ENCODE results near the gene TREML4. TPM values are rescaled to one million over a fixed set of nuclear protein-coding genes. Genes with fewer than 3 reads are reported as not detected.

The TREML4 gene
- total RNA-seq, 2 donors from 2014 or later, result not detected

DNA sequence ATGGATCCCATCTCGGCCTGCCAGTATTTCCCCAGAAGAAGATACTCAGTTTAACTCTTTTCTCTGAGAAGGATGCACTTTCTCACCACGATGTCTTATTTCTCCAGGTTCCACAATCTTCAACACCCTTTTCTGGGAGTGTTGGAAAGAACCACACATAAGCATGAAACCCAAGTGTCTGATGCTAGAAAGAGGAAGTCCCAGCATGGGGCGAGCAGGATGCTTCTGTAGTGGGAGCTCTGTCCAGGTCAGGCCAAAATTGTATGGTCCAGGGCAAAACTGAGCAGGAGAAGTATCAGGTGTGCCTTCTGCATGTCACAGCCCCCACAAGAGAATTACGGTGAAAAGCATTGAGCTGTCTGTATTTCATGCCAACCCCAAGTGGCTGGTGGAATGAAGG, 47.3 kb downstream of the TREML4 start:
- Histone ChIP-seq H3K27me3 (ENCODE audit: control insufficient read depth, insufficient read depth, low read length, poor library complexity, severe bottlenecking) (peaks cover 12% of the 10 kb centered on the region), H3K27ac (ENCODE audit: low read depth, low read length) (no peak overlapping the region), H3K4me1 (ENCODE audit: control insufficient read depth, insufficient read depth, low read length) (no peaks in the 10 kb centered on the region), H3K4me3 (ENCODE audit: low read length) (no peak overlapping the region), H3K9ac (ENCODE audit: extremely low read depth, low read length, poor library complexity, severe bottlenecking) (no peak overlapping the region), H3K36me3 (ENCODE audit: control insufficient read depth, insufficient read depth, low read length) (no peaks in the 10 kb centered on the region), H3K9me3 (ENCODE audit: control insufficient read depth, low read length) (no peaks in the 10 kb centered on the region)
- H3K36me3 Mint-ChIP-seq (ENCODE audit: low read depth), result no peaks in the 10 kb centered on the region
- H3K4me3 Mint-ChIP-seq, result no peak overlapping the region
- no peaks in the 10 kb centered on the region for H3K9me3 Mint-ChIP-seq
- TF ChIP-seq CTCF (conservative IDR thresholded peaks at IDR 0.05), result no peak
- H3K27me3 Mint-ChIP-seq (ENCODE audit: insufficient read depth), result peaks cover 17% of the 10 kb centered on the region
- peaks cover 6% of the 10 kb centered on the region for H3K4me1 Mint-ChIP-seq
- H3K27ac Mint-ChIP-seq, result no peak overlapping the region
- DNase-seq, result no peak
- WGBS, 2 experiments (ENCODE audit: insufficient coverage in 1 of 2, insufficient read length in 1 of 2), result 85 to 94% methylated on average over 3 to 4 of the region's 4 CpGs

DNA sequence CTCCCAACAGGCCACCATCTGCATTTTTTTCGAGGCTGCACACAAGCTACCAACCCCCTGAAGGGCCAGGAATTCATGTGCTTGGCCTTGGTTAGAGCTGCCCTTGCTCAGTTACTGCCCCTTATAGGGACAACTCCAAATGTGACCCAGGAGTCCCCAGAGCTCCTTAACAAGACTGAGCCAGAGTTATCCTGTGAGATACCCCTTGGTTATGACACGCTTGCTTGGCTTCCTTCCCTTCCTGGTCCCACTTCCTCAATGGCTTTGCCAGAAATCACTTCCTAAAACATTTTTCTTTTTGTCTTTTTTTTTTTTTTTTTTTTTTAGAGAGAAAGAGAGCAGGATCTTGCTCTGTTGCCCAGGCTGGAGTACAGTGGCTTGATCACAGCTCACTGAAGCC, 49.5 kb downstream of the TREML4 start:
- H3K27me3 Mint-ChIP-seq (ENCODE audit: insufficient read depth), result peaks cover 26% of the 10 kb centered on the region
- WGBS, 2 experiments (ENCODE audit: insufficient coverage in 1 of 2, insufficient read length in 1 of 2), result 86 to 89% methylated on average over 2 of the region's 2 CpGs
- H3K4me3 Mint-ChIP-seq, result no peak overlapping the region
- H3K4me1 ChIP-seq (ENCODE audit: control insufficient read depth, insufficient read depth, low read length), result no peaks in the 10 kb centered on the region
- no peak for DNase-seq
- no peaks in the 10 kb centered on the region for H3K36me3 Mint-ChIP-seq (ENCODE audit: low read depth)
- H3K9me3 Mint-ChIP-seq, result no peaks in the 10 kb centered on the region
- no peak overlapping the region for H3K27ac Mint-ChIP-seq
- peaks cover 6% of the 10 kb centered on the region for H3K4me1 Mint-ChIP-seq
- no peak for TF ChIP-seq CTCF (conservative IDR thresholded peaks at IDR 0.05)
- H3K9ac ChIP-seq (ENCODE audit: extremely low read depth, low read length, poor library complexity, severe bottlenecking), result no peak overlapping the region
- no peaks in the 10 kb centered on the region for H3K36me3 ChIP-seq (ENCODE audit: control insufficient read depth, insufficient read depth, low read length)
- H3K27ac ChIP-seq (ENCODE audit: low read depth, low read length), result no peak overlapping the region
- H3K9me3 ChIP-seq (ENCODE audit: control insufficient read depth, low read length), result no peaks in the 10 kb centered on the region
- peaks cover 12% of the 10 kb centered on the region for H3K27me3 ChIP-seq (ENCODE audit: control insufficient read depth, insufficient read depth, low read length, poor library complexity, severe bottlenecking)
- no peak overlapping the region for H3K4me3 ChIP-seq (ENCODE audit: low read length)

GRCh38 chr6:41278699-41279405, 50.7 kb downstream of the TREML4 start:
- no peaks in the 10 kb centered on the region for H3K9me3 Mint-ChIP-seq
- Histone ChIP-seq H3K36me3 (ENCODE audit: control insufficient read depth, insufficient read depth, low read length) (no peaks in the 10 kb centered on the region), H3K9ac (ENCODE audit: extremely low read depth, low read length, poor library complexity, severe bottlenecking) (no peak overlapping the region), H3K4me3 (ENCODE audit: low read length) (no peak overlapping the region), H3K27me3 (ENCODE audit: control insufficient read depth, insufficient read depth, low read length, poor library complexity, severe bottlenecking) (peaks cover 12% of the 10 kb centered on the region), H3K9me3 (ENCODE audit: control insufficient read depth, low read length) (no peaks in the 10 kb centered on the region), H3K4me1 (ENCODE audit: control insufficient read depth, insufficient read depth, low read length) (no peaks in the 10 kb centered on the region), H3K27ac (ENCODE audit: low read depth, low read length) (no peak overlapping the region)
- no peak overlapping the region for H3K27ac Mint-ChIP-seq
- peaks cover 6% of the 10 kb centered on the region for H3K4me1 Mint-ChIP-seq
- peak; percentile 87 for TF ChIP-seq CTCF (conservative IDR thresholded peaks at IDR 0.05)
- peak; percentile 92 for DNase-seq
- peaks cover 33% of the 10 kb centered on the region for H3K27me3 Mint-ChIP-seq (ENCODE audit: insufficient read depth)
- 37 to 63% methylated on average over 6 to 10 of the region's 10 CpGs for WGBS, 2 experiments (ENCODE audit: insufficient coverage in 1 of 2, insufficient read length in 1 of 2)
- no peak overlapping the region for H3K4me3 Mint-ChIP-seq
- no peaks in the 10 kb centered on the region for H3K36me3 Mint-ChIP-seq (ENCODE audit: low read depth)

Measured in endodermal cell (in vitro differentiated cells).